Measurements from ENCODE around the gene MYBPH.

Gene MYBPH

DNA sequence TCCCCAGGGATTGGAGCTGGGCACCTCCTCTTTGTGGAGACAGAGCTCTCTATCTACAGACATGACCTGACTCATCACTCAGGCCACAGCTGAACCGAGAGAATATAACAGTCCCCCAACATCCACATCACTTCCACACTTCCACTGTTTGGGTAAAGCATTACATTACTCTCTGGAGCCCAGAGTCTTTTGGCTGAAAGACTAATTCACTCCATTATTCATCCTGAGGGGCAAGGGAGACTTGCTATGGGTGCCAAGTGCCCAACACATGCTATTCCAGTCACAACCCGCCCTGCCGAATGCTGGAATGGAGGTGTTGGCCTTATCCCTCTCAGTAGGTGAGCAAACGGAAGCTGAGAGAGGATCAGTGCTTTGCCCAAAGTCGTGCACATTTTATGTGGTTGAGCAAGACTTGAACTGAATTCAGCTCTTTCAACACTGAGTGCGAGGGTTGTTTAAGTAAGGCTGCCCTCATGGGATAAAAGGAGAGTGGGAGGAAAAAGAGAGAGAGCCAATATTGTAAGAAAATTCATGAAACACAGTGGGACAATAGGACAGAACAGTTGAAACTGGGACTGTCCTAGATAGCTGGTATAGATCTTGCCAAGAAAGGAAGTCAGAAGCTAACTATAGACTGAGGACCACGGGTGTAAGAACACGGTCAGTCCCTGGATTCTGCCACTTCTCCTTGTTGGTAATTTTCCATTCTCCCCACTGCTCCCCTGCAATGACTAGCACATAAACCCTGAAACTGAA lies 24.4 kb upstream of the MYBPH start:
- Histone ChIP-seq H2AFZ (ENCODE audit: low read length) (no peak overlapping the region), H3K27ac (ENCODE audit: low read depth, low read length, poor library complexity, severe bottlenecking) (no peak overlapping the region), H3K9me2 (ENCODE audit: low read depth, low read length) (no peaks in the 10 kb centered on the region), H3K36me3 (ENCODE audit: insufficient read depth, low read length) (no peaks in the 10 kb centered on the region), H3K4me1 (ENCODE audit: insufficient read depth, low read length, severe bottlenecking) (no peaks in the 10 kb centered on the region), H3K27me3 (ENCODE audit: insufficient read depth, low read length) (peaks cover 19% of the 10 kb centered on the region), H3F3A (ENCODE audit: insufficient read depth, low read length) (no peaks in the 10 kb centered on the region), H4K20me1 (ENCODE audit: insufficient read depth, low read length) (no peaks in the 10 kb centered on the region), H3K4me3 (ENCODE audit: low read depth, low read length, poor library complexity, severe bottlenecking) (no peak overlapping the region), H3K9me3 (ENCODE audit: low read length) (no peaks in the 10 kb centered on the region), H3K4me2 (ENCODE audit: low read length) (no peak overlapping the region), H3K9ac (ENCODE audit: low read length) (no peak overlapping the region), H3K79me2 (ENCODE audit: insufficient read depth, low read length) (no peaks in the 10 kb centered on the region)
- TF ChIP-seq, protein P1, sequence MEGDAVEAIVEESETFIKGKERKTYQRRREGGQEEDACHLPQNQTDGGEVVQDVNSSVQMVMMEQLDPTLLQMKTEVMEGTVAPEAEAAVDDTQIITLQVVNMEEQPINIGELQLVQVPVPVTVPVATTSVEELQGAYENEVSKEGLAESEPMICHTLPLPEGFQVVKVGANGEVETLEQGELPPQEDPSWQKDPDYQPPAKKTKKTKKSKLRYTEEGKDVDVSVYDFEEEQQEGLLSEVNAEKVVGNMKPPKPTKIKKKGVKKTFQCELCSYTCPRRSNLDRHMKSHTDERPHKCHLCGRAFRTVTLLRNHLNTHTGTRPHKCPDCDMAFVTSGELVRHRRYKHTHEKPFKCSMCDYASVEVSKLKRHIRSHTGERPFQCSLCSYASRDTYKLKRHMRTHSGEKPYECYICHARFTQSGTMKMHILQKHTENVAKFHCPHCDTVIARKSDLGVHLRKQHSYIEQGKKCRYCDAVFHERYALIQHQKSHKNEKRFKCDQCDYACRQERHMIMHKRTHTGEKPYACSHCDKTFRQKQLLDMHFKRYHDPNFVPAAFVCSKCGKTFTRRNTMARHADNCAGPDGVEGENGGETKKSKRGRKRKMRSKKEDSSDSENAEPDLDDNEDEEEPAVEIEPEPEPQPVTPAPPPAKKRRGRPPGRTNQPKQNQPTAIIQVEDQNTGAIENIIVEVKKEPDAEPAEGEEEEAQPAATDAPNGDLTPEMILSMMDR (IDR thresholded peaks at IDR 0.05; ENCODE audit: low read length): no peak
- no peak for TF ChIP-seq EZH2 (IDR thresholded peaks at IDR 0.05; ENCODE audit: borderline replicate concordance, low read length)

DNA sequence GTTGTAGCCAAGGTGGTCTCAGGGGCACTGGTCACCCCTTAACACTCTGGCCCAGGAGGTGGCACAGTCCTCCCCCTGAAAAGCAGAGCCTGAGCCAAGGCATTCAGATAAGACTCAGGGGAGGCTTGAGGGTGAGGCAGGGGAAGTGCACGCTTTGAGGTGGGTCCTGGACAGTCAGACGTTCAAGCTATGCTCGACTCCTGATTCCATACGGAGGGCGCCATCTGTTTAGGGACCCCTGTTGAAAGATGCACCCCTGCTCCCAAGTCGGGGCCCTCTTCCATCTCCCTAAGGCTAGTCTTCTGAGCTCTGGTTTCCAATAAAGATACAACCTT lies 23.8 kb upstream of the MYBPH start:
- H3K27me3 ChIP-seq (ENCODE audit: insufficient read depth, low read length): peaks cover 19% of the 10 kb centered on the region
- TF ChIP-seq, protein P1 (IDR thresholded peaks at IDR 0.05; ENCODE audit: low read length): no peak
- no peak for TF ChIP-seq EZH2 (IDR thresholded peaks at IDR 0.05; ENCODE audit: borderline replicate concordance, low read length)
- no peak overlapping the region for H2AFZ ChIP-seq (ENCODE audit: low read length)
- no peaks in the 10 kb centered on the region for H3K9me2 ChIP-seq (ENCODE audit: low read depth, low read length)
- H3K9ac ChIP-seq (ENCODE audit: low read length): no peak overlapping the region
- H3K36me3 ChIP-seq (ENCODE audit: insufficient read depth, low read length): no peaks in the 10 kb centered on the region
- H3K4me1 ChIP-seq (ENCODE audit: insufficient read depth, low read length, severe bottlenecking): no peaks in the 10 kb centered on the region
- H3F3A ChIP-seq (ENCODE audit: insufficient read depth, low read length): no peaks in the 10 kb centered on the region
- no peak overlapping the region for H3K4me3 ChIP-seq (ENCODE audit: low read depth, low read length, poor library complexity, severe bottlenecking)
- H3K9me3 ChIP-seq (ENCODE audit: low read length): no peaks in the 10 kb centered on the region
- no peak overlapping the region for H3K27ac ChIP-seq (ENCODE audit: low read depth, low read length, poor library complexity, severe bottlenecking)
- H4K20me1 ChIP-seq (ENCODE audit: insufficient read depth, low read length): no peaks in the 10 kb centered on the region
- no peaks in the 10 kb centered on the region for H3K79me2 ChIP-seq (ENCODE audit: insufficient read depth, low read length)
- H3K4me2 ChIP-seq (ENCODE audit: low read length): no peak overlapping the region

GRCh38 chr1:203199002-203199401 lies 23.4 kb upstream of the MYBPH start:
- no peak for TF ChIP-seq EZH2 (IDR thresholded peaks at IDR 0.05; ENCODE audit: borderline replicate concordance, low read length)
- TF ChIP-seq, protein P1 (IDR thresholded peaks at IDR 0.05; ENCODE audit: low read length): no peak
- no peaks in the 10 kb centered on the region for H3K9me2 ChIP-seq (ENCODE audit: low read depth, low read length)
- H3K9me3 ChIP-seq (ENCODE audit: low read length): no peaks in the 10 kb centered on the region
- no peaks in the 10 kb centered on the region for H3K36me3 ChIP-seq (ENCODE audit: insufficient read depth, low read length)
- H2AFZ ChIP-seq (ENCODE audit: low read length): no peak overlapping the region
- no peaks in the 10 kb centered on the region for H3K4me1 ChIP-seq (ENCODE audit: insufficient read depth, low read length, severe bottlenecking)
- H3K27ac ChIP-seq (ENCODE audit: low read depth, low read length, poor library complexity, severe bottlenecking): no peak overlapping the region
- no peak overlapping the region for H3K9ac ChIP-seq (ENCODE audit: low read length)
- H3K79me2 ChIP-seq (ENCODE audit: insufficient read depth, low read length): no peaks in the 10 kb centered on the region
- H3K27me3 ChIP-seq (ENCODE audit: insufficient read depth, low read length): peaks cover 18% of the 10 kb centered on the region
- no peak overlapping the region for H3K4me2 ChIP-seq (ENCODE audit: low read length)
- H3F3A ChIP-seq (ENCODE audit: insufficient read depth, low read length): no peaks in the 10 kb centered on the region
- no peaks in the 10 kb centered on the region for H4K20me1 ChIP-seq (ENCODE audit: insufficient read depth, low read length)
- H3K4me3 ChIP-seq (ENCODE audit: low read depth, low read length, poor library complexity, severe bottlenecking): no peak overlapping the region

All from OCI-LY1 (cell line).